GM18858 (cell line): Measurements from ENCODE around the gene PRR23A.
"Not testable (repeated sequence)": the region's sequence is repeated elsewhere in the genome, so short reads cannot be mapped to it uniquely, and the experiment has no call there.

Source experiments
- ATAC-seq: cut with Tn5 transposase; IDR thresholded peaks from one replicate; pipeline ENCODE4 v1.9.1; 2021; ENCODE audit not compliant: unreplicated experiment

Gene PRR23A

GRCh38 chr3:139006051-139006716 lies at the start of gene PRR23A:
Gene PRR23A (minus strand): TSS chr3:139006268. CDS start chr3:139006268, 0 bp downstream.
- no peak for ATAC-seq

GRCh38 chr3:139052802-139053600 lies 46.9 kb upstream of the PRR23A start:
- ATAC-seq, result no peak

- no peak for ATAC-seq
Measured at GRCh38 chr3:139044366-139045210, 38.5 kb upstream of the PRR23A start, which contains the start of gene PRR23C. Gene PRR23C (minus strand): TSS chr3:139044892. CDS start chr3:139044620, 272 bp downstream.

- ATAC-seq, result no peak
Measured at GRCh38 chr3:139043554-139044365, 37.7 kb upstream of the PRR23A start.

GRCh38 chr3:139037478-139037877 lies 31.4 kb upstream of the PRR23A start:
- ATAC-seq, result no peak

GRCh38 chr3:139032326-139033002 lies 26.4 kb upstream of the PRR23A start:
- no peak for ATAC-seq

- ATAC-seq, result not testable (repeated sequence)
Measured at GRCh38 chr3:139030576-139030975, 24.5 kb upstream of the PRR23A start.

GRCh38 chr3:139024968-139025367 lies 18.9 kb upstream of the PRR23A start:
- no peak for ATAC-seq

GRCh38 chr3:139020868-139021234 lies 14.8 kb upstream of the PRR23A start, which contains the start of gene PRR23B:
Gene PRR23B (minus strand): TSS chr3:139020926. CDS start chr3:139020661, 265 bp downstream.
- ATAC-seq, result no peak

GRCh38 chr3:139020036-139020867 lies 14.2 kb upstream of the PRR23A start:
- ATAC-seq, result no peak

- no peak for ATAC-seq
Measured at GRCh38 chr3:139016430-139017048, 10.5 kb upstream of the PRR23A start.

GRCh38 chr3:139005356-139005993 lies 593 bp downstream of the PRR23A start:
- ATAC-seq, result no peak

- no peak for ATAC-seq
Measured at GRCh38 chr3:138995706-138996105, 10.4 kb downstream of the PRR23A start.

GRCh38 chr3:138987181-138987580 lies 18.9 kb downstream of the PRR23A start:
- no peak for ATAC-seq

GRCh38 chr3:138985932-138986331 lies 20.1 kb downstream of the PRR23A start:
- ATAC-seq, result no peak

- ATAC-seq, result no peak
Measured at GRCh38 chr3:138984816-138985215, 21.3 kb downstream of the PRR23A start.

- ATAC-seq, result no peak
Measured at GRCh38 chr3:138976047-138976446, 30.0 kb downstream of the PRR23A start.

GRCh38 chr3:138975351-138975750 lies 30.7 kb downstream of the PRR23A start:
- ATAC-seq, result no peak
